GM12878 (cell line): ENCODE measurements around the gene LATS2.
"Not testable (repeated sequence)": the region's sequence is repeated elsewhere in the genome, so short reads cannot be mapped to it uniquely, and the experiment has no call there.

Experiments used
- CTCF ChIP-seq, 3 experiments: IDR thresholded peaks in 2 of 3; conservative IDR thresholded peaks in 1 of 3; 2 replicates each; pipeline ENCODE4 v1.5.1; 2011; ENCODE audit warnings: low read depth in 3 of 3, low read length in 3 of 3, mild to moderate bottlenecking in 3 of 3, control low read depth in 2 of 3, moderate library complexity in 2 of 3, inconsistent platforms in 1 of 3, mixed read lengths in 1 of 3; ENCODE audit not compliant: control insufficient read depth in 2 of 3, insufficient read depth in 1 of 3; ENCODE audit errors: extremely low read depth in 1 of 3
- DPF2 ChIP-seq: fragments of 450-650 bp; IDR thresholded peaks from 2 replicates; pipeline ENCODE4 v1.6.1; 2017; ENCODE audit warnings: mild to moderate bottlenecking
- EP300 ChIP-seq, 2 experiments: fragments of 150-350 bp in 1 of 2; IDR thresholded peaks; 2 replicates each; pipeline ENCODE4 v1.6.1; 2011 to 2012; ENCODE audit warnings: low read depth in 2 of 2, low read length in 2 of 2, borderline replicate concordance in 1 of 2, improper control_type of control experiment in 1 of 2, inconsistent platforms in 1 of 2; ENCODE audit not compliant: control insufficient read depth in 1 of 2
- EZH2 ChIP-seq: IDR thresholded peaks from 2 replicates; pipeline ENCODE4 v1.6.1; 2012; ENCODE audit warnings: low read depth, mild to moderate bottlenecking, control low read depth, inconsistent platforms, low read length, borderline replicate concordance; ENCODE audit not compliant: control insufficient read depth
- GABPA ChIP-seq: IDR thresholded peaks from 2 replicates; pipeline ENCODE4 v1.6.1; 2014; ENCODE audit warnings: antibody characterized with exemption, low read depth, mild to moderate bottlenecking, inconsistent platforms
- MXI1 ChIP-seq: fragments of 150-350 bp; IDR thresholded peaks from 2 replicates; pipeline ENCODE4 v1.6.1; 2011; ENCODE audit warnings: low read depth, mild to moderate bottlenecking, inconsistent platforms, low read length, improper control_type of control experiment
- MYC ChIP-seq: IDR thresholded peaks from 2 replicates; pipeline ENCODE4 v1.6.1; 2011; ENCODE audit warnings: mild to moderate bottlenecking, low read length, moderate library complexity, inconsistent platforms; ENCODE audit not compliant: insufficient read depth, insufficient replicate concordance, insufficient read length, severe bottlenecking
- NR2C2 ChIP-seq: IDR thresholded peaks from 2 replicates; pipeline ENCODE4 v1.6.1; 2011; ENCODE audit warnings: borderline replicate concordance, low read depth; ENCODE audit not compliant: control insufficient read depth, insufficient read length
- SP1 ChIP-seq: IDR thresholded peaks from one replicate; pipeline ENCODE4 v1.6.1; 2011; ENCODE audit warnings: low read depth, low read length
- SREBF1 ChIP-seq: IDR thresholded peaks from 2 replicates; pipeline ENCODE4 v1.6.1; 2012; ENCODE audit warnings: mild to moderate bottlenecking, low read length
- SUPT20H ChIP-seq: IDR thresholded peaks from 2 replicates; pipeline ENCODE4 v1.6.1; 2011; ENCODE audit warnings: low read depth, mild to moderate bottlenecking, low read length, moderate library complexity, borderline replicate concordance; ENCODE audit not compliant: control insufficient read depth
- TAF1 ChIP-seq: IDR thresholded peaks from 2 replicates; pipeline ENCODE4 v1.6.1; 2011; ENCODE audit warnings: mild to moderate bottlenecking, low read depth, low read length, borderline replicate concordance
- YY1 ChIP-seq: IDR thresholded peaks from 2 replicates; pipeline ENCODE4 v1.6.1; 2011; ENCODE audit warnings: low read depth, mild to moderate bottlenecking, low read length

GRCh38 chr13:20925395-20925790 lies 136.0 kb downstream of the LATS2 start:
- not testable (repeated sequence) for TF ChIP-seq SUPT20H; DPF2; MYC; SREBF1; TAF1; YY1; GABPA; CTCF (IDR thresholded peaks at IDR 0.05 in 2 of 3, conservative IDR thresholded peaks at IDR 0.05 in 1 of 3; ENCODE audit: control insufficient read depth in 2 of 3, extremely low read depth in 1 of 3, insufficient read depth in 1 of 3, low read depth in 3 of 3, low read length in 3 of 3); NR2C2; SP1; MXI1; EZH2; EP300 (IDR thresholded peaks at IDR 0.05; ENCODE audit: borderline replicate concordance in 1 of 2, control insufficient read depth in 1 of 2, low read depth in 2 of 2, low read length in 2 of 2)
